SH-SY5Y (cell line): ENCODE measurements around the gene FAM98B.

Experiments used
- GATA2 ChIP-seq: IDR thresholded peaks from 2 replicates; pipeline ENCODE4 v1.6.1; 2011; ENCODE audit warnings: mild to moderate bottlenecking, low read depth, low read length
- GATA3 ChIP-seq: IDR thresholded peaks from 2 replicates; pipeline ENCODE4 v1.6.1; 2011; ENCODE audit warnings: low read depth, mild to moderate bottlenecking, low read length, moderate library complexity

- TF ChIP-seq GATA2 (no peak), GATA3 (no peak)
Observed at GRCh38 chr15:38479756-38480155, 25.8 kb downstream of the FAM98B start.
